Neuronal stem cell (in vitro differentiated cells): Measurements from ENCODE around the gene ZBTB40.

Experiments used
- DNase-seq: peaks from one replicate; pipeline ENCODE4 v3.0.0-alpha.2; 2013; ENCODE audit warnings: low spot score
- H2AFZ ChIP-seq: one replicate; pipeline ENCODE4 v1.6.1; 2013; ENCODE audit warnings: mild to moderate bottlenecking, low read length, inconsistent platforms
- H2AK5ac ChIP-seq: 2 replicates; pipeline ENCODE4 v1.6.1; 2013; ENCODE audit warnings: low read depth, mild to moderate bottlenecking, inconsistent platforms, low read length, moderate library complexity, mixed read lengths
- H2BK120ac ChIP-seq: 2 replicates; pipeline ENCODE4 v1.6.1; 2013; ENCODE audit warnings: low read depth, mild to moderate bottlenecking, inconsistent platforms, low read length, moderate library complexity, mixed read lengths
- H2BK12ac ChIP-seq: one replicate; pipeline ENCODE4 v1.6.1; 2013; ENCODE audit warnings: low read length, inconsistent platforms
- H2BK15ac ChIP-seq: 2 replicates; pipeline ENCODE4 v1.6.1; 2013; ENCODE audit warnings: mild to moderate bottlenecking, low read length, inconsistent platforms, mixed read lengths
- H2BK5ac ChIP-seq: one replicate; pipeline ENCODE4 v1.6.1; 2013; ENCODE audit warnings: inconsistent platforms, mild to moderate bottlenecking, low read length, moderate library complexity
- H3K14ac ChIP-seq: one replicate; pipeline ENCODE4 v1.6.1; 2013; ENCODE audit warnings: low read length, inconsistent platforms
- H3K18ac ChIP-seq: 2 replicates; pipeline ENCODE4 v1.6.1; 2013; ENCODE audit warnings: low read length, inconsistent platforms
- H3K23ac ChIP-seq: 2 replicates; pipeline ENCODE4 v1.6.1; 2013; ENCODE audit warnings: low read depth, mild to moderate bottlenecking, mixed read lengths, low read length, inconsistent platforms; ENCODE audit not compliant: poor library complexity
- H3K27ac ChIP-seq: replicated peaks from 3 replicates; pipeline ENCODE4 v1.5.1; 2013; ENCODE audit warnings: low read length, inconsistent platforms
- H3K27me3 ChIP-seq, 3 experiments: 2 replicates each; pipeline ENCODE4 v1.6.1; 2013; ENCODE audit warnings: low read length in 3 of 3, mild to moderate bottlenecking in 2 of 3, inconsistent platforms in 1 of 3, low read depth in 1 of 3, mixed read lengths in 1 of 3, moderate library complexity in 1 of 3; ENCODE audit not compliant: control insufficient read depth in 3 of 3, insufficient read depth in 3 of 3
- H3K36me3 ChIP-seq, 2 donors: replicated peaks in 1 of 2; 2 replicates each; pipeline ENCODE4 v1.6.1; 2013; ENCODE audit warnings: low read length in 2 of 2; ENCODE audit not compliant: control insufficient read depth in 2 of 2, insufficient read depth in 2 of 2
- H3K4ac ChIP-seq: 2 replicates; pipeline ENCODE4 v1.6.1; 2013; ENCODE audit warnings: inconsistent platforms, mild to moderate bottlenecking, low read length, moderate library complexity
- H3K4me1 ChIP-seq, 2 donors: 1 replicate in 1 of 2; 2 replicates in 1 of 2; pipeline ENCODE4 v1.6.1; 2013; ENCODE audit warnings: low read length in 2 of 2, low read depth in 1 of 2; ENCODE audit not compliant: control insufficient read depth in 2 of 2, insufficient read depth in 1 of 2
- H3K4me2 ChIP-seq: one replicate; pipeline ENCODE4 v1.6.1; 2013; ENCODE audit warnings: mild to moderate bottlenecking, low read length, inconsistent platforms; ENCODE audit not compliant: insufficient read depth, poor library complexity, severe bottlenecking
- H3K4me3 ChIP-seq, 2 donors: 2 replicates each; pipeline ENCODE4 v1.5.1; 2013; ENCODE audit warnings: low read length in 2 of 2, mild to moderate bottlenecking in 2 of 2, inconsistent platforms in 1 of 2, moderate library complexity in 1 of 2
- H3K79me1 ChIP-seq: one replicate; pipeline ENCODE4 v1.6.1; 2013; ENCODE audit warnings: low read depth, mild to moderate bottlenecking, inconsistent platforms, low read length, moderate library complexity
- H3K9ac ChIP-seq: one replicate; pipeline ENCODE4 v1.6.1; 2013; ENCODE audit warnings: mild to moderate bottlenecking, low read depth, low read length, inconsistent platforms; ENCODE audit not compliant: poor library complexity
- H3K9me3 ChIP-seq, 2 donors: replicated peaks in 1 of 2; 2 replicates each; pipeline versions ENCODE3 to v1.6.1; 2013; ENCODE audit warnings: low read length in 2 of 2, mild to moderate bottlenecking in 2 of 2, inconsistent platforms in 1 of 2, low read depth in 1 of 2, mixed read lengths in 1 of 2, moderate library complexity in 1 of 2; ENCODE audit not compliant: control insufficient read depth in 2 of 2, insufficient read depth in 1 of 2
- H4K8ac ChIP-seq: one replicate; pipeline ENCODE4 v1.6.1; 2013; ENCODE audit warnings: low read depth, mild to moderate bottlenecking, inconsistent platforms, low read length, moderate library complexity
- H4K91ac ChIP-seq: one replicate; pipeline ENCODE4 v1.6.1; 2013; ENCODE audit warnings: low read length, low read depth, mild to moderate bottlenecking, inconsistent platforms; ENCODE audit not compliant: poor library complexity
- WGBS, 2 donors: extraction: QIAGEN DNeasy Blood & Tissue Kit; methylation state at CpG; one replicate each; pipeline ENCODE4 v1.1.7; 2013; ENCODE audit warnings: missing lambda C conversion rate in 2 of 2, mixed read lengths in 1 of 2; ENCODE audit not compliant: insufficient read length in 2 of 2, insufficient replicate concordance in 1 of 2; ENCODE audit errors: extremely low coverage in 2 of 2; 5-methylcytosine and 5-hydroxymethylcytosine counted together

The ZBTB40 gene

DNA sequence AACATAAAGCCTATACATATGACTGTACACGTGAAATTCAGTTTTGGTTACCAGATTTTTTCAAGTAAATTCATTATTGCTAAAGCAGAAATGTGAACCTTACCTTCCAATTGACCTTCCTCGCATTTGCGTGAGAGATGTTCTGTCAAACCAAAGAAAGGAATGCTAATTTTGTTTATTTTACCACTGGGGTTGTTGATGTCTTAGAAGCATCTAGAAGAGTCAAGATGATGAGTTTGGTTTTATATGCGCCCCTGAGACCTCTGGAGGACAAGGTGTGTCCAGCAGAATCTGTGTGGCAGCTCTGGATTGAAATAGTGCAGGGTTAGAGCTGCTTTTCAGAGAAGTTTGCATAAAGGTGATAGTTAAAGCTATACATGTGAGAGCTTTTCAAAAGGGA is 48.4 kb downstream of the ZBTB40 start:
- Histone ChIP-seq H2BK120ac (no peak overlapping the region), H2BK12ac (no peak overlapping the region), H3K4me1 (peaks cover 4 to 25% of the 10 kb centered on the region in 2 donors), H3K79me1 (no peaks in the 10 kb centered on the region), H2AFZ (no peak overlapping the region), H3K4me3 (no peak overlapping the region), H3K4me2 (no peak overlapping the region), H4K91ac (no peak overlapping the region), H2BK5ac (no peak overlapping the region), H2BK15ac (no peak overlapping the region), H3K9me3 (no peaks in the 10 kb centered on the region), H3K27ac (no peak overlapping the region), H4K8ac (no peak overlapping the region), H3K27me3 (no peaks in the 10 kb centered on the region), H3K18ac (no peak overlapping the region), H3K14ac (no peak overlapping the region), H3K36me3 (peaks cover 3 to 11% of the 10 kb centered on the region in 2 donors), H3K9ac (no peak overlapping the region), H3K23ac (no peak overlapping the region), H3K4ac (no peak overlapping the region), H2AK5ac (no peak overlapping the region)
- WGBS, 2 donors: no CpG with 5 or more reads among the region's 4 CpGs
- no peak for DNase-seq

GRCh38 chr1:22500471-22500870 is 48.8 kb downstream of the ZBTB40 start:
- H2BK12ac ChIP-seq: no peak overlapping the region
- H2BK5ac ChIP-seq: no peak overlapping the region
- H2BK120ac ChIP-seq: no peak overlapping the region
- H3K4me2 ChIP-seq: no peak overlapping the region
- H3K27me3 ChIP-seq: no peaks in the 10 kb centered on the region
- peaks cover 3 to 11% of the 10 kb centered on the region in 2 donors for H3K36me3 ChIP-seq
- H3K27ac ChIP-seq: no peak overlapping the region
- H2AFZ ChIP-seq: no peak overlapping the region
- H3K9ac ChIP-seq: no peak overlapping the region
- H2AK5ac ChIP-seq: no peak overlapping the region
- H3K18ac ChIP-seq: no peak overlapping the region
- no peak overlapping the region for H3K4ac ChIP-seq
- no peak overlapping the region for H2BK15ac ChIP-seq
- H3K4me1 ChIP-seq: peaks cover 4 to 25% of the 10 kb centered on the region in 2 donors
- DNase-seq: no peak
- no CpG with 5 or more reads among the region's 6 CpGs for WGBS, 2 donors
- no peaks in the 10 kb centered on the region for H3K79me1 ChIP-seq
- H4K8ac ChIP-seq: no peak overlapping the region
- H3K23ac ChIP-seq: no peak overlapping the region
- no peak overlapping the region for H3K14ac ChIP-seq
- no peak overlapping the region for H3K4me3 ChIP-seq
- no peak overlapping the region for H4K91ac ChIP-seq
- no peaks in the 10 kb centered on the region for H3K9me3 ChIP-seq

- Histone ChIP-seq H3K27ac (no peak overlapping the region), H3K9me3 (no peaks in the 10 kb centered on the region), H3K27me3 (no peaks in the 10 kb centered on the region), H3K14ac (no peak overlapping the region), H2AFZ (no peak overlapping the region), H2AK5ac (no peak overlapping the region), H2BK5ac (no peak overlapping the region), H3K4me2 (no peak overlapping the region), H4K8ac (no peak overlapping the region), H3K9ac (no peak overlapping the region), H3K18ac (no peak overlapping the region), H2BK15ac (no peak overlapping the region), H3K23ac (no peak overlapping the region), H2BK12ac (no peak overlapping the region), H4K91ac (no peak overlapping the region), H3K4me1 (peaks cover 4 to 25% of the 10 kb centered on the region in 2 donors), H3K4me3 (no peak overlapping the region), H2BK120ac (no peak overlapping the region), H3K79me1 (no peaks in the 10 kb centered on the region), H3K36me3 (peaks cover 5 to 15% of the 10 kb centered on the region in 2 donors), H3K4ac (no peak overlapping the region)
- WGBS, 2 donors: no CpG with 5 or more reads among the region's 1 CpG
- no peak for DNase-seq
Measured at GRCh38 chr1:22502202-22502601, 50.6 kb downstream of the ZBTB40 start.

GRCh38 chr1:22503721-22504410 is 52.2 kb downstream of the ZBTB40 start:
- no peak overlapping the region for H2AK5ac ChIP-seq
- no peak overlapping the region for H3K9ac ChIP-seq
- WGBS, 2 donors: no CpG with 5 or more reads among the region's 2 CpGs
- no peak overlapping the region for H3K18ac ChIP-seq
- H4K91ac ChIP-seq: no peak overlapping the region
- no peak overlapping the region for H3K23ac ChIP-seq
- H3K4me1 ChIP-seq: peaks cover 4 to 25% of the 10 kb centered on the region in 2 donors
- no peak overlapping the region for H2BK12ac ChIP-seq
- no peak overlapping the region for H3K4ac ChIP-seq
- H3K4me2 ChIP-seq: no peak overlapping the region
- no peak overlapping the region for H2AFZ ChIP-seq
- no peak overlapping the region for H2BK5ac ChIP-seq
- H3K14ac ChIP-seq: no peak overlapping the region
- no peak overlapping the region for H2BK15ac ChIP-seq
- no peaks in the 10 kb centered on the region for H3K27me3 ChIP-seq
- H3K79me1 ChIP-seq: no peaks in the 10 kb centered on the region
- H3K27ac ChIP-seq: no peak overlapping the region
- no peaks in the 10 kb centered on the region for H3K9me3 ChIP-seq
- H3K4me3 ChIP-seq: no peak overlapping the region
- H4K8ac ChIP-seq: no peak overlapping the region
- no peak for DNase-seq
- H3K36me3 ChIP-seq: peaks cover 8 to 32% of the 10 kb centered on the region in 2 donors
- no peak overlapping the region for H2BK120ac ChIP-seq
